Thoracic aorta (tissue), 2 donors: Measurements from ENCODE around the gene IFRD2. TPM values are rescaled to one million over a fixed set of nuclear protein-coding genes. Genes with fewer than 3 reads are reported as not detected.

ENCODE experiments used
- ATAC-seq: fragments of 150-250 bp; one replicate; pipeline ENCODE4 v1.8.0; 2017; ENCODE audit warnings: low read depth; ENCODE audit not compliant: insufficient number of reproducible peaks, low FRiP score
- DNase-seq: peaks from one replicate; pipeline ENCODE4 v3.0.0-alpha.2; 2020; ENCODE audit warnings: low spot score
- H3K27ac ChIP-seq, 2 donors: fragments of 200-600 bp; sonication (generic); 1 replicate in 1 of 2; 2 replicates in 1 of 2; pipeline ENCODE4 v1.5.1; 2016; ENCODE audit warnings: mild to moderate bottlenecking in 2 of 2, moderate library complexity in 2 of 2
- H3K27me3 ChIP-seq: fragments of 200-600 bp; sonication (generic); replicated peaks from 2 replicates; pipeline ENCODE4 v1.6.0; 2016; ENCODE audit warnings: mild to moderate bottlenecking; ENCODE audit not compliant: insufficient read depth
- H3K36me3 ChIP-seq: fragments of 200-600 bp; sonication (generic); one replicate; pipeline ENCODE4 v1.5.1; 2016
- H3K4me1 ChIP-seq, 2 donors: fragments of 200-600 bp; sonication (generic); 1 replicate in 1 of 2; 2 replicates in 1 of 2; pipeline versions ENCODE4 v1.5.1 to v1.6.0; 2016; ENCODE audit warnings: low read depth in 2 of 2, mild to moderate bottlenecking in 1 of 2; ENCODE audit not compliant: control insufficient read depth in 1 of 2
- H3K4me3 ChIP-seq: fragments of 200-600 bp; sonication (generic); 2 replicates; pipeline ENCODE4 v1.5.1; 2016; ENCODE audit warnings: mild to moderate bottlenecking
- H3K9me3 ChIP-seq: fragments of 200-600 bp; sonication (generic); 2 replicates; pipeline ENCODE4 v1.5.1; 2016
- total RNA-seq, 2 donors: library from RNA; depleted of rRNA; stranded (reverse); fragments of >200 nt; gene quantifications; one replicate each; pipeline versions ENCODE4 v1.1.0 to v1.2.3, GENCODE V29; 2016
- TF ChIP-seq, protein P1 (sequence below): fragments of 200-600 bp; sonication (generic); IDR thresholded peaks from one replicate; pipeline ENCODE4 v1.5.1; 2019; ENCODE audit warnings: antibody characterized with exemption

Gene IFRD2
- total RNA-seq, 2 donors from 2014 or later: 43.3 to 118 TPM

GRCh38 chr3:50238549-50239026 is 53.6 kb downstream of the IFRD2 start:
- H3K4me3 ChIP-seq: peak overlapping the region; percentile 81
- ATAC-seq (peak; percentile 37), DNase-seq (no peak)
- H3K9me3 ChIP-seq: no peaks in the 10 kb centered on the region
- TF ChIP-seq, protein P1, sequence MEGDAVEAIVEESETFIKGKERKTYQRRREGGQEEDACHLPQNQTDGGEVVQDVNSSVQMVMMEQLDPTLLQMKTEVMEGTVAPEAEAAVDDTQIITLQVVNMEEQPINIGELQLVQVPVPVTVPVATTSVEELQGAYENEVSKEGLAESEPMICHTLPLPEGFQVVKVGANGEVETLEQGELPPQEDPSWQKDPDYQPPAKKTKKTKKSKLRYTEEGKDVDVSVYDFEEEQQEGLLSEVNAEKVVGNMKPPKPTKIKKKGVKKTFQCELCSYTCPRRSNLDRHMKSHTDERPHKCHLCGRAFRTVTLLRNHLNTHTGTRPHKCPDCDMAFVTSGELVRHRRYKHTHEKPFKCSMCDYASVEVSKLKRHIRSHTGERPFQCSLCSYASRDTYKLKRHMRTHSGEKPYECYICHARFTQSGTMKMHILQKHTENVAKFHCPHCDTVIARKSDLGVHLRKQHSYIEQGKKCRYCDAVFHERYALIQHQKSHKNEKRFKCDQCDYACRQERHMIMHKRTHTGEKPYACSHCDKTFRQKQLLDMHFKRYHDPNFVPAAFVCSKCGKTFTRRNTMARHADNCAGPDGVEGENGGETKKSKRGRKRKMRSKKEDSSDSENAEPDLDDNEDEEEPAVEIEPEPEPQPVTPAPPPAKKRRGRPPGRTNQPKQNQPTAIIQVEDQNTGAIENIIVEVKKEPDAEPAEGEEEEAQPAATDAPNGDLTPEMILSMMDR: no peak
- H3K27ac ChIP-seq: peak overlapping the region; percentile 94 to 96
- no peaks in the 10 kb centered on the region for H3K27me3 ChIP-seq
- H3K36me3 ChIP-seq: no peaks in the 10 kb centered on the region
- peaks cover 46 to 62% of the 10 kb centered on the region in 2 donors for H3K4me1 ChIP-seq

GRCh38 chr3:50237754-50238548 is 54.3 kb downstream of the IFRD2 start:
- ATAC-seq (peak; percentile 33), DNase-seq (peak; percentile 66)
- Histone ChIP-seq H3K4me1 (peaks cover 39 to 56% of the 10 kb centered on the region in 2 donors), H3K4me3 (peak overlapping the region; percentile 81), H3K9me3 (no peaks in the 10 kb centered on the region), H3K36me3 (no peaks in the 10 kb centered on the region), H3K27ac (peak overlapping the region; percentile 94 to 96), H3K27me3 (no peaks in the 10 kb centered on the region)
- TF ChIP-seq, protein P1: no peak

Other genes with a start within 250 kb of the IFRD2 start
- gene RBM5, start 203.5 kb downstream of the IFRD2 start, total RNA-seq: 100 to 1,000 TPM; 217 to 301 TPM
- 10 to 100 TPM; 25.5 to 35.1 TPM for gene SEMA3F, start 137.1 kb downstream of the IFRD2 start, total RNA-seq
- under 1 TPM in 1 of 2 donors, not detected in 1; 0.54 TPM for gene GNAT1, start 100.8 kb downstream of the IFRD2 start, total RNA-seq
- gene SLC38A3, start 87.2 kb downstream of the IFRD2 start, total RNA-seq: under 1 TPM in 1 of 2 donors, not detected in 1; 0.28 TPM
- 100 to 1,000 TPM; 183 to 337 TPM for gene GNAI2, start 56.2 kb downstream of the IFRD2 start, total RNA-seq
- 10 to 100 TPM; 53.6 to 57.2 TPM for gene SEMA3B, start 23.3 kb downstream of the IFRD2 start, total RNA-seq
- not detected for gene LSMEM2, start 13.3 kb downstream of the IFRD2 start, total RNA-seq
- gene HYAL3, start 7.0 kb upstream of the IFRD2 start, total RNA-seq: 1 to 10 TPM in 1 of 2 donors, under 1 TPM in 1; 0.35 to 1.4 TPM
- gene NAA80, start 7.0 kb upstream of the IFRD2 start, total RNA-seq: 1 to 10 TPM; 8.3 to 8.7 TPM
- gene HYAL1, start 11.1 kb upstream of the IFRD2 start, total RNA-seq: 1 to 10 TPM; 5.8 to 6.1 TPM
- 10 to 100 TPM; 86.5 to 87.5 TPM for gene HYAL2, start 30.3 kb upstream of the IFRD2 start, total RNA-seq
- 10 to 100 TPM; 12.6 to 19.4 TPM for gene TUSC2, start 35.8 kb upstream of the IFRD2 start, total RNA-seq
- gene RASSF1, start 48.4 kb upstream of the IFRD2 start, total RNA-seq: 10 to 100 TPM; 45.2 to 72.2 TPM
- gene ZMYND10, start 53.3 kb upstream of the IFRD2 start, total RNA-seq: not detected
- gene NPRL2, start 58.3 kb upstream of the IFRD2 start, total RNA-seq: 10 to 100 TPM; 15.4 to 21.0 TPM
- gene CYB561D2, start 58.4 kb upstream of the IFRD2 start, total RNA-seq: 10 to 100 TPM; 22.5 to 29.4 TPM
- 10 to 100 TPM; 55.0 to 57.7 TPM for gene TMEM115, start 67.1 kb upstream of the IFRD2 start, total RNA-seq
- gene CACNA2D2, start 211.2 kb upstream of the IFRD2 start, total RNA-seq: 1 to 10 TPM; 2.3 to 4.2 TPM